Heart left ventricle (tissue), 13 donors: ENCODE measurements around the gene LRRC27.

Experiments used
- CTCF ChIP-seq, 12 donors: fragments of 200-600 bp; sonication (generic) in 4 of 12; IDR thresholded peaks; one replicate each; pipeline versions ENCODE4 v1.5.0 to v1.8.0; 2018 to 2022; ENCODE audit warnings: antibody characterized with exemption in 12 of 12, mild to moderate bottlenecking in 5 of 12
- POLR2A ChIP-seq, 2 donors: fragments of 450-650 bp; IDR thresholded peaks; one replicate each; pipeline ENCODE4 v1.6.1; 2017; ENCODE audit warnings: antibody characterized with exemption in 2 of 2, mild to moderate bottlenecking in 2 of 2, moderate library complexity in 2 of 2
- donor health status: ischemic (EF 13 %, LVEDD 7.1; RV severe dilation, severe dysfunction).
- donor health status: DM: no; HTN: yes; CAD: no.
- donor health status: DM: no; HTN: no; CAD: no.
- donor health status: ischemic (EF 25% LVEDD 6.9; RV normal size, moderate dysfunction).
- donor health status: ischemic (EF 25% LVEDD 5.7; RV mildly dilated, moderate dysfunction).
- donor health status: ischemic (EF 35%, LVEDD 5.7; RV mildly dilated, moderate dysfunction).
- donor health status: nonischemic (EF 11% LVEDD 7.7; RV severe dilation, severe dysfunction).
- donor health status: DM: yes; HTN: yes; CAD: no.
- donor health status: PGD.
- donor health status: ischemic (EF 29% LVEDD 5.4; RV normal size, mild dysfunction).
- donor health status: nonischemic (EF 23%, LVEDD 6.1; RV moderate dilation, normal function).

DNA sequence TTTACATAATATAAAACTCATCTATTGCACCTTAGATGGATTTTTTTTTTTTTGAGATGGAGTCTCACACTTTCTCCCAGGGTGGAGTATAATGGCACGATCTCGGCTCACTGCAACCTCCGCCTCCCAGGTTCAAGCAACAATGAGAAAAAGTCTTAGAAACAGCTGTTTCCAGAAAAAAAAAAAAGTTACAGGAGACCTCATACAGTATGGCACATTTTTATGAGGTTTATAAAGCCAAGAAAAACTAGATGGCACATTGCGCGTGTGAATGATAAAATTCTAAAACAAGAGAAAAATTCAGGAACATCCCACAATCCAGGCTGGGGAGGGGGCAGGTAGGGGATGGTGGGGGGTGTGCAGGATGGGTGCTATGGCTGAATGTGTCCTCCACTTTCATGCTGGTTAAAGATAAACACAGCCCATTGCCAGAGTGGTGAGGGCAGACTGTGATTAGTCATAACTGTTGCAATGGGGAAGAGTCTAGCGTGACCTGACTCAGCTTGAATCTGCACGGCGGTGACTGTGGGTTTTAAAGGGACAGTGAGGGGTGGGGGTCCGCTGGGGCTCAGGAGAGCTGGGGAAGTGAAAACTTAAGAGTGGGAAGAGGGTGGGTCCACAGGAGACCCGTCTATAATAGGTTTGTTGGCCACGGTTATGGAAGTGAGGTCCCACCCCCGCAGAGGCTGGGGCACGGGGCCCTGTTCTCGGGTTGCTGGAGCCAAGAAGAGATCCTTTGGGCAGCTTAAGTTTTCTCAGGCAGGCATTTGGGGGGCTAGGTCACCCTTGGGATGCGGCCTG lies 11.9 kb upstream of the LRRC27 start:
- TF ChIP-seq POLR2A (IDR thresholded peaks at IDR 0.05) (no peak), CTCF (IDR thresholded peaks at IDR 0.05) (no peak)
